Measurements from ENCODE around the gene LPP. TPM values are rescaled to one million over a fixed set of nuclear protein-coding genes. Genes with fewer than 3 reads are reported as not detected.
A peak's percentile ranks its signal among the peaks of the same experiment; 100 is the strongest.

The LPP gene
- polyA plus RNA-seq, 2 of the 4 experiments (the other 2 are of a cell fraction): 11.0 to 30.8 TPM

DNA sequence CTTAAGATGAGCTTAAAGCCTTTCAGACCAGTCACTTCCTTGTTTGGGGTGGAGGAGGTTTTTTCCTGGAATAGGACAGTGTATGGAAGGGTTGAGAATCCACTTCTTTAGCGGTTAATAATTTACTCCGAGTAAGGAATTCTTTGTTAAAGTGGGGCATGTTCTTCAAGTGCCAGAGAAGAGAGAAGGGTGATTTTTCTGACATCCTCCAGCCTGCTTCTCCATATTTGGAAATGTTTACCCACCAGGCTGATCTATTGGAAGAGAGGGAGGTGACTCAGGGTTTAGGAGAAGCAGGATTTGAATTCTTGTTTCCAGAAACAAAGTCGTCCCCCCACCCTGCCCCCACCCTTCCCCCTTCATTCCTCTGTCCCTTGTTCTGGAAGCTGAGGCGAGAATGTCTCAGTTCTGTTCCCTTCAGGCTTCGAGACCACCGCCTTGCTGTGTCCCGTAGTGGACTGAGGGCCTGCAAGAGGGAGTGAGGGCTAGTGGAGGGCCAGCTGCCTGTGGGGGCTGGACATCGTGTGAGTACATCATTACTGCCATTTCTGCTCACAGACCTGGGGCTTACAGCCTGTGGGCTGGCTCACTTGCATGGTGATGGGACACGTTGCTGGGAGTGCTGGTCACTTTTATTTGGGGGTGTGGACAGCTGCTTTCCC is 58.5 kb downstream of the LPP start:
- ATAC-seq: peak; percentile 88 to 92
- Histone ChIP-seq H3K9me3 (no peaks in the 10 kb centered on the region), H3K27ac (peak overlapping the region; percentile 98 to 99), H3K4me1 (peaks cover 77% of the 10 kb centered on the region), H3K4me2 (peak overlapping the region; percentile 91), H3K4me3 (peak overlapping the region; percentile 39)
- DNase-seq (ENCODE audit: low read depth in 1 of 2, low spot score in 1 of 2): peak; percentile 83 to 94
- POLR2A ChIA-PET: no interaction called here
- 0% methylated on average over 5 of the region's 9 CpGs for WGBS (ENCODE audit: missing lambda C conversion rate)
- CTCF ChIA-PET: interaction anchor here (3.0 kb wide), 1 partner anchor 472 kb away, joined by 13 read pairs; no protein-coding TSS in a partner anchor
- TF ChIP-seq, protein P1, sequence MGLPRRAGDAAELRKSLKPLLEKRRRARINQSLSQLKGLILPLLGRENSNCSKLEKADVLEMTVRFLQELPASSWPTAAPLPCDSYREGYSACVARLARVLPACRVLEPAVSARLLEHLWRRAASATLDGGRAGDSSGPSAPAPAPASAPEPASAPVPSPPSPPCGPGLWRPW (IDR thresholded peaks at IDR 0.05): no peak
- TF ChIP-seq JUN (IDR thresholded peaks at IDR 0.05): peak in 1 of 2 experiments; percentile 37; a peak in 2 of 5 replicates
- TF ChIP-seq FOSL2 (IDR thresholded peaks at IDR 0.05): no peak
- TF ChIP-seq FOSL2 (CRISPR knock-in tag; IDR thresholded peaks at IDR 0.05): 0 out of 2 replicates have a peak, but pooled peaks have one; percentile 3
- peak; percentile 13; the same call in 1 of the 2 replicates for TF ChIP-seq GATA3 (IDR thresholded peaks at IDR 0.05; ENCODE audit: borderline replicate concordance)
- TF ChIP-seq, protein P2, sequence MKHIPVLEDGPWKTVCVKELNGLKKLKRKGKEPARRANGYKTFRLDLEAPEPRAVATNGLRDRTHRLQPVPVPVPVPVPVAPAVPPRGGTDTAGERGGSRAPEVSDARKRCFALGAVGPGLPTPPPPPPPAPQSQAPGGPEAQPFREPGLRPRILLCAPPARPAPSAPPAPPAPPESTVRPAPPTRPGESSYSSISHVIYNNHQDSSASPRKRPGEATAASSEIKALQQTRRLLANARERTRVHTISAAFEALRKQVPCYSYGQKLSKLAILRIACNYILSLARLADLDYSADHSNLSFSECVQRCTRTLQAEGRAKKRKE (CRISPR knock-in tag; IDR thresholded peaks at IDR 0.05; ENCODE audit: low read depth): no peak
- TF ChIP-seq EP300 (IDR thresholded peaks at IDR 0.05): 0 out of 5 replicates have a peak, but pooled peaks of 1 of the 2 experiments have one; percentile 34
- TF ChIP-seq JUNB (IDR thresholded peaks at IDR 0.05): 0 out of 2 replicates have a peak, but pooled peaks have one; percentile 30
- TF ChIP-seq RAD21 (conservative IDR thresholded peaks at IDR 0.05 in 1 of 2, IDR thresholded peaks at IDR 0.05 in 1 of 2): 0 out of 5 replicates have a peak, but pooled peaks of 1 of the 2 experiments have one; percentile 17
- no peak for TF ChIP-seq ZSCAN20 (CRISPR knock-in tag; IDR thresholded peaks at IDR 0.05)
- no peak for TF ChIP-seq MAFK (IDR thresholded peaks at IDR 0.05; ENCODE audit: partially characterized antibody)
- TF ChIP-seq, protein P3, sequence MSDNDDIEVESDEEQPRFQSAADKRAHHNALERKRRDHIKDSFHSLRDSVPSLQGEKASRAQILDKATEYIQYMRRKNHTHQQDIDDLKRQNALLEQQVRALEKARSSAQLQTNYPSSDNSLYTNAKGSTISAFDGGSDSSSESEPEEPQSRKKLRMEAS (IDR thresholded peaks at IDR 0.05): 0 out of 2 replicates have a peak, but pooled peaks have one; percentile 37
- TF ChIP-seq ZNF302 (CRISPR knock-in tag; IDR thresholded peaks at IDR 0.05): peak; percentile 52; the same call in 1 of the 2 replicates
- TF ChIP-seq RFX5 (IDR thresholded peaks at IDR 0.05): no peak
- 0 out of 3 replicates have a peak, but pooled peaks have one; percentile 21 for TF ChIP-seq SMC3 (IDR thresholded peaks at IDR 0.05)
- peak; percentile 64; the same call in 1 of the 2 replicates for TF ChIP-seq HOXB13 (CRISPR knock-in tag; IDR thresholded peaks at IDR 0.05; ENCODE audit: low read depth)
- TF ChIP-seq HDAC2 (IDR thresholded peaks at IDR 0.05): no peak
- TF ChIP-seq CHD4 (IDR thresholded peaks at IDR 0.05; ENCODE audit: borderline replicate concordance): no peak
- TF ChIP-seq, protein P4, sequence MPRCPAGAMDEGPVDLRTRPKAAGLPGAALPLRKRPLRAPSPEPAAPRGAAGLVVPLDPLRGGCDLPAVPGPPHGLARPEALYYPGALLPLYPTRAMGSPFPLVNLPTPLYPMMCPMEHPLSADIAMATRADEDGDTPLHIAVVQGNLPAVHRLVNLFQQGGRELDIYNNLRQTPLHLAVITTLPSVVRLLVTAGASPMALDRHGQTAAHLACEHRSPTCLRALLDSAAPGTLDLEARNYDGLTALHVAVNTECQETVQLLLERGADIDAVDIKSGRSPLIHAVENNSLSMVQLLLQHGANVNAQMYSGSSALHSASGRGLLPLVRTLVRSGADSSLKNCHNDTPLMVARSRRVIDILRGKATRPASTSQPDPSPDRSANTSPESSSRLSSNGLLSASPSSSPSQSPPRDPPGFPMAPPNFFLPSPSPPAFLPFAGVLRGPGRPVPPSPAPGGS (IDR thresholded peaks at IDR 0.05): 0 out of 3 replicates have a peak, but pooled peaks have one; percentile 35
- TF ChIP-seq, protein P5, sequence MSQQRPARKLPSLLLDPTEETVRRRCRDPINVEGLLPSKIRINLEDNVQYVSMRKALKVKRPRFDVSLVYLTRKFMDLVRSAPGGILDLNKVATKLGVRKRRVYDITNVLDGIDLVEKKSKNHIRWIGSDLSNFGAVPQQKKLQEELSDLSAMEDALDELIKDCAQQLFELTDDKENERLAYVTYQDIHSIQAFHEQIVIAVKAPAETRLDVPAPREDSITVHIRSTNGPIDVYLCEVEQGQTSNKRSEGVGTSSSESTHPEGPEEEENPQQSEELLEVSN (IDR thresholded peaks at IDR 0.05; ENCODE audit: borderline replicate concordance, low read depth): no peak
- TF ChIP-seq, protein P6, sequence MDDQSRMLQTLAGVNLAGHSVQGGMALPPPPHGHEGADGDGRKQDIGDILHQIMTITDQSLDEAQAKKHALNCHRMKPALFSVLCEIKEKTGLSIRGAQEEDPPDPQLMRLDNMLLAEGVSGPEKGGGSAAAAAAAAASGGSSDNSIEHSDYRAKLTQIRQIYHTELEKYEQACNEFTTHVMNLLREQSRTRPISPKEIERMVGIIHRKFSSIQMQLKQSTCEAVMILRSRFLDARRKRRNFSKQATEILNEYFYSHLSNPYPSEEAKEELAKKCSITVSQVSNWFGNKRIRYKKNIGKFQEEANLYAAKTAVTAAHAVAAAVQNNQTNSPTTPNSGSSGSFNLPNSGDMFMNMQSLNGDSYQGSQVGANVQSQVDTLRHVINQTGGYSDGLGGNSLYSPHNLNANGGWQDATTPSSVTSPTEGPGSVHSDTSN (IDR thresholded peaks at IDR 0.05): no peak
- TF ChIP-seq POLR2AphosphoS2 (conservative IDR thresholded peaks at IDR 0.05; ENCODE audit: low read length): no peak
- FAIRE-seq: no peak

DNA sequence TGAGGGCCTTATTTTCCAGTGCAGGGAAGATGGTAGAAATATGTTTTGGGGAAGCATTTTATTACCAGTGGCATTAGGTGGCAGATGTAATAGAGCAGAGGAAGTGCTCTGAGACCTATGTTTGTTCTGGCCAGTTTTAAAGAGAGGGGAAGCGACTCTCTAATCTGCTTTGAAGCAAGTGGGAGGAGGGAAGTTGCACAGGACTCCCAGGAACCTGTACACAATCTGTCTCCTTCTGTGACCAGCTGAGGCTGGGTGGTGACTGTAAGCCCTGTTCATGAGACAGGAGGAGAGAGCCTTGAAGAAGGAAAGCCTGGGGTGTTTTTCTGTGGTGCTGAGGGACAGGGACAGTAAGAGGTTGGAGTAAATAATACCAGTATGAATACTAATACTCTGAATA is 60.5 kb downstream of the LPP start:
- FAIRE-seq (no peak), DNase-seq (ENCODE audit: low read depth in 1 of 2, low spot score in 1 of 2) (no peak), ATAC-seq (no peak)
- POLR2A ChIA-PET: no interaction called here
- 44% methylated on average over 1 of the region's 1 CpG for WGBS (ENCODE audit: missing lambda C conversion rate)
- Histone ChIP-seq H3K4me2 (peak overlapping the region; percentile 91), H3K4me3 (no peak overlapping the region), H3K9me3 (no peaks in the 10 kb centered on the region), H3K4me1 (peaks cover 82% of the 10 kb centered on the region), H3K27ac (peak overlapping the region; percentile 98 to 99)
- CTCF ChIA-PET: interaction anchor here (0.5 to 1.2 kb wide), 4 partner anchors 10 to 467 kb away, joined by 3 to 4 read pairs (median 4); no protein-coding TSS in a partner anchor
- TF ChIP-seq JUNB (IDR thresholded peaks at IDR 0.05) (no peak), HOXA7 (CRISPR knock-in tag; IDR thresholded peaks at IDR 0.05) (no peak), ESRRA (IDR thresholded peaks at IDR 0.05; ENCODE audit: borderline replicate concordance, low read length) (no peak), EP300 (IDR thresholded peaks at IDR 0.05) (no peak), FOSL2 (IDR thresholded peaks at IDR 0.05) (no peak), FOSL2 (CRISPR knock-in tag; IDR thresholded peaks at IDR 0.05) (no peak), NR3C1 (IDR thresholded peaks at IDR 0.05) (no peak), KDM1A (IDR thresholded peaks at IDR 0.05; ENCODE audit: low read depth) (no peak), JUN (IDR thresholded peaks at IDR 0.05) (no peak), BHLHE40 (IDR thresholded peaks at IDR 0.05; ENCODE audit: low read depth, low read length) (no peak)
- TF ChIP-seq, protein P6 (IDR thresholded peaks at IDR 0.05): no peak
